H1 (cell line): ENCODE data around the gene ACOT9. TPM values are rescaled to one million over a fixed set of nuclear protein-coding genes. Genes with fewer than 3 reads are reported as not detected.

Experiments
- CHD7 ChIP-seq: fragments of 300-600 bp; sonication (generic); IDR thresholded peaks from 2 replicates; pipeline ENCODE4 v1.7.1; 2012; ENCODE audit warnings: low read length, moderate library complexity, mild to moderate bottlenecking, inconsistent platforms; ENCODE audit not compliant: insufficient replicate concordance
- HDAC6 ChIP-seq: IDR thresholded peaks from one replicate; pipeline ENCODE4 v1.7.1; 2012; ENCODE audit warnings: low read depth, mild to moderate bottlenecking, inconsistent platforms, low read length, moderate library complexity
- SIX5 ChIP-seq: IDR thresholded peaks from 2 replicates; pipeline ENCODE4 v1.6.1; 2011; ENCODE audit warnings: mild to moderate bottlenecking, low read depth, low read length
- polyA plus RNA-seq, 7 experiments: library from polyadenylated mRNA; depleted of rRNA in 3 of 7; stranded (reverse) in 5 of 7; unstranded in 2 of 7; fragments of >200 nt in 5 of 7; fragments of 200-250 nt in 2 of 7; gene quantifications; 1 replicate in 5 of 7; 2 replicates in 1 of 7; 4 replicates in 1 of 7; pipeline versions ENCODE4 v1.2.1 to v1.2.3, GENCODE V29; 2011 to 2013; ENCODE audit warnings: missing spikeins in 2 of 7, mixed read lengths in 2 of 7
- total RNA-seq: library from RNA; stranded (reverse); fragmentation: NEBNext Ultra II Directional; extraction: Animal tissue kit (Norgen Biotek cat#: 25700); gene quantifications from 2 replicates; pipeline ENCODE4 v1.2.1, GENCODE V29; 2021

Gene ACOT9
- total and polyA plus RNA-seq, 2 of the 8 experiments (the other 6 are each of a cell fraction or from before 2014, with no cell fraction given), result 20.7 to 39.5 TPM

GRCh38 chrX:23785580-23785979 is 42.5 kb upstream of the ACOT9 start (continued):
- TF ChIP-seq CHD7, result no peak
- no peak for TF ChIP-seq SIX5
- TF ChIP-seq HDAC6, result no peak
